ENCODE measurements around the gene KIF5C. TPM values are rescaled to one million over a fixed set of nuclear protein-coding genes. Genes with fewer than 3 reads are reported as not detected.

The KIF5C gene
- total RNA-seq, 1 donor from 2014 or later, result 1.2 TPM

GRCh38 chr2:148885209-148885608 lies 10.2 kb downstream of the KIF5C start:
- intact Hi-C loops (cut with DNase I), result no loop called here
- DNase-seq (no peak), ATAC-seq (ENCODE audit: poor library complexity) (no peak)

- intact Hi-C loops (cut with DNase I), result no loop called here
- no peak for ATAC-seq (ENCODE audit: poor library complexity)
- DNase-seq, result no peak
Measured at GRCh38 chr2:148885988-148886387, 11.0 kb downstream of the KIF5C start.

GRCh38 chr2:148887350-148888002 lies 12.4 kb downstream of the KIF5C start:
- ATAC-seq (ENCODE audit: poor library complexity) (no peak), DNase-seq (no peak)
- intact Hi-C loops (cut with DNase I), result no loop called here

GRCh38 chr2:148888003-148888501 lies 13.0 kb downstream of the KIF5C start:
- DNase-seq, result no peak
- intact Hi-C loops (cut with DNase I), result no loop called here
- ATAC-seq (ENCODE audit: poor library complexity), result no peak

- DNase-seq (no peak), ATAC-seq (ENCODE audit: poor library complexity) (no peak)
- intact Hi-C loops (cut with DNase I), result no loop called here
Measured at GRCh38 chr2:148888986-148889385, 14.0 kb downstream of the KIF5C start.

- intact Hi-C loops (cut with DNase I), result no loop called here
- ATAC-seq (ENCODE audit: poor library complexity) (no peak), DNase-seq (no peak)
Measured at GRCh38 chr2:148893906-148894305, 18.9 kb downstream of the KIF5C start.

GRCh38 chr2:148896136-148896535 lies 21.1 kb downstream of the KIF5C start:
- ATAC-seq (ENCODE audit: poor library complexity) (no peak), DNase-seq (no peak)
- intact Hi-C loops (cut with DNase I), result no loop called here

GRCh38 chr2:148899638-148900318 lies 24.8 kb downstream of the KIF5C start:
- intact Hi-C loops (cut with DNase I), result no loop called here
- DNase-seq, result no peak
- no peak for ATAC-seq (ENCODE audit: poor library complexity)

GRCh38 chr2:148900350-148900837 lies 25.4 kb downstream of the KIF5C start:
- intact Hi-C loops (cut with DNase I), result no loop called here
- no peak for DNase-seq
- ATAC-seq (ENCODE audit: poor library complexity), result no peak

GRCh38 chr2:148901142-148901541 lies 26.1 kb downstream of the KIF5C start:
- DNase-seq (no peak), ATAC-seq (ENCODE audit: poor library complexity) (no peak)
- intact Hi-C loops (cut with DNase I), result no loop called here

- ATAC-seq (ENCODE audit: poor library complexity) (no peak), DNase-seq (no peak)
- intact Hi-C loops (cut with DNase I), result no loop called here
Measured at GRCh38 chr2:148902798-148903197, 27.8 kb downstream of the KIF5C start.

GRCh38 chr2:148903294-148903693 lies 28.3 kb downstream of the KIF5C start:
- ATAC-seq (ENCODE audit: poor library complexity), result no peak
- DNase-seq, result no peak
- intact Hi-C loops (cut with DNase I), result no loop called here

GRCh38 chr2:148903979-148904378 lies 29.0 kb downstream of the KIF5C start:
- no peak for DNase-seq
- intact Hi-C loops (cut with DNase I), result no loop called here
- ATAC-seq (ENCODE audit: poor library complexity), result no peak

- ATAC-seq (ENCODE audit: poor library complexity) (no peak), DNase-seq (no peak)
- intact Hi-C loops (cut with DNase I), result no loop called here
Measured at GRCh38 chr2:148906124-148906523, 31.1 kb downstream of the KIF5C start.

GRCh38 chr2:148907085-148907785 lies 32.2 kb downstream of the KIF5C start:
- intact Hi-C loops (cut with DNase I), result no loop called here
- DNase-seq, result no peak
- ATAC-seq (ENCODE audit: poor library complexity), result no peak

- intact Hi-C loops (cut with DNase I), result no loop called here
- ATAC-seq (ENCODE audit: poor library complexity), result no peak
- DNase-seq, result no peak
Measured at GRCh38 chr2:148909114-148909513, 34.1 kb downstream of the KIF5C start.

GRCh38 chr2:148913061-148913460 lies 38.0 kb downstream of the KIF5C start:
- intact Hi-C loops (cut with DNase I), result no loop called here
- ATAC-seq (ENCODE audit: poor library complexity) (no peak), DNase-seq (no peak)

- DNase-seq, result no peak
- no peak for ATAC-seq (ENCODE audit: poor library complexity)
- intact Hi-C loops (cut with DNase I), result no loop called here
Measured at GRCh38 chr2:148913492-148913891, 38.5 kb downstream of the KIF5C start.

- no peak for DNase-seq
- ATAC-seq (ENCODE audit: poor library complexity), result no peak
- intact Hi-C loops (cut with DNase I), result no loop called here
Measured at GRCh38 chr2:148914463-148914862, 39.4 kb downstream of the KIF5C start.

GRCh38 chr2:148917431-148917830 lies 42.4 kb downstream of the KIF5C start:
- ATAC-seq (ENCODE audit: poor library complexity) (no peak), DNase-seq (no peak)
- intact Hi-C loops (cut with DNase I), result no loop called here
